IPS-11a (cell line): ENCODE measurements around the gene RNLS.

Source experiments
- H3K4me3 ChIP-seq: one replicate; pipeline ENCODE4 v1.5.1; 2013; ENCODE audit warnings: low read depth, low read length, control low read depth

RNLS gene

DNA sequence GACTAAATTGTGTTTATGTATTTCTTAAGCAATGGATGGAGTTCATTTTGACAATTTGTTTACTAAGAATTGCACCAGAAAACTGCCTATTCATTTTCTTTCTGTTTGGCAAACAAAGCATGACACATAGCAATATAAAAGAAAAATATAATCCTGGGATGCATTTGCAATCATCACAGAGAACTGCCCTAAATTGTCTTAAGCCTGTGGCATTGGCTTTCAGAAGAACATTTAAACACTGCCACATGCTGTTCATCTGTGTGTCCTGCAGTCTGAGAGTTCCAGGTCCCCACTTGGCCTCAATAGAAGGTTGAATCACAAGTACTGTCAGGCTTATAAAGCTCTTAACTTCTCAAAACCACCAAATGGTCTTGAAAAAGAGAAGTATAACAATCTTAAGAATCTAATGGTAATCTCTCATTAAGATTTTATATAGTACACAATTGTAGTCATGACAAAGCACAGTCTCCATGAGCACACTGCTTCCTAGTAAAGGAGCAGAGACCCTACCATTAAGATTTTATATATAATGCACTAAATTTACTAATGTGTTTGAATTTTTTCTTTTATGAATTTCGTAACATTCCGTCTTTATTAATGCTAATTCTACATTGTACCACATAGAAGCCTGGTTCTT lies 29.9 kb downstream of the RNLS start:
- H3K4me3 ChIP-seq, result no peak overlapping the region

DNA sequence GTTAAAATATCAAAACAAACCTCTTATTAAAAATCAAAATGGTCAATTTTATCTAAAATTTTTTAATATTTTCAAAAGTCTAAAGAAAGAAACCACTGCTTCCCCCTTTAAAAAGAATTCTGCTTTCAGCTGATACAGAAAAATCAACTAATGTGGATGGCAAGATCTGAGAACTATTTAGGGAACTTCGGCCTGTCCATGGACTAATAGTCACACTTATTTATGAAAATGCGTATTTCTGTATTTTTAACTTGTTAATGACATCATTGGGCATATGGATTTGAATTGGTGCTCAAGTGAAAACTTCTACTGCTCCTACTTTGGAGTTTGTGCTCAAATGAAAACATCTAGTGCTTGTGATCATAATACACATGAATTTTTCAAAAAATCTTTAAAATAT lies 31.9 kb downstream of the RNLS start:
- no peak overlapping the region for H3K4me3 ChIP-seq

DNA sequence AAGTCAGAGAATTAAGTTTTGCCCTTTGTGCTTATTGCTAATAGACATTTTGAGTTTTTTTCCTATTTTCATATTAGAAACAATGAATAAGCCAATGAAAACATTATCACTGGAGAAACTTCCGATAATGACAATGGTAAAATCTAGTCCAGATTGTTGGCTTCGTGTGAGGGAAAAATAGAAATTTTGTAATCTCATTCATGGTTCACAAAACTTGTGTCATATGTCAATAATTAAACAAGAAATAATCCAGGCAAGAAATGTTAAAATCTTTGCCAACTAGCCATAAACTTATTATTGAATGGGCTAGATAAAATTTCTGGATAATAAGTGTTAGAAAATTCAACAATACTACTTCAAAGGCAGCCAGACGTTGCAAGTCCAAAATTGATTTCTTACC lies 36.6 kb downstream of the RNLS start:
- H3K4me3 ChIP-seq, result no peak overlapping the region

DNA sequence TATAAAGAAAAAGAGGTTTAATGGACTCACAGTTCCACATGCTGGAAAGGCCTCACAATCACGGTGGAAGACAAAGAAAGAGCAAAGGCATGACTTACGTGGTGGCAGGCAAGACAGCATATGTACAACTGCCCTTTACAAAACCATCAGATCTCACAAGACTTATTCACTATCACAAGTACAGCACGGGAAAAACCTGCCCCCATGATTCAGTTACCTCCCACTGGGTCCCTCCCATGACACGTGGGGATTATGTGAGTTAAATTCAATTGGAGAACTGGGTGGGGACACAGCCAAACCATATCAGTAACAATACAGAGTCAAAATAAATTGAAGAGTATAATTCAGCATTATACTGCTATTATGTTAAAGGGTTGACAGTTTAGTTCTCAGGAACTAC lies 37.8 kb downstream of the RNLS start:
- no peak overlapping the region for H3K4me3 ChIP-seq

DNA sequence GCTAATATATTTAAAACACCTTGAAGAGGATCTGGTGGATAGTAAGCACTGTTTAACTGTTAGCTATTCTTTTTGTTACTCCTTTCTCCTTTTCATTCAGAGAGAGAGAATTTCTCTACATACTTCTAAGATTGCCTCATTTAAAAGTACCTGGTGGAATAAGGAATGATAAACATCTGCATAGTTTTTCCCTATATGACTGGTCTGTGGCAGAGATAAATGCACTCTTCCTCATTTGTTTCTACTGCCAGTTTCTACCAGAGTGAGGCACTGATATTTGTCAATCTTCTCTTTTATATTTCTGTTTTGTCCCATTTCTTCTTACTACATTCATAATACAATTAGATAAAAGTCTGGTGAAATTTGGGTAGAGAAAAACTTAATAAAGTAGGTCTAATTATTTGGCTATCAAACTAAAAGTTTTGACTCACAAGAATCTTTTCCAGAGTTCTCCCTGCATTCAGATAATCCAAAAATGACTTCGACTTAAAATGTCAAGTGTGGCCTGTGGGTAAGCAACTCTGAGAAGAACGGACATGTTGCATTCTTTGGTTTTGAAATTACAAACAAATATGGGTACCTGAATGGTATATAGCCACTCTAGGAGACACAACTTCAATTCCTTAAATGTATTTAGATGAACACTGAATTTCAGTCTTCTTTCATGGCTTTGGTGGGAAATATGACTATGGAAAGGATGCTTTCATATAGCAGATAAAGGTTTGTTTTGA lies 38.8 kb downstream of the RNLS start:
- no peak overlapping the region for H3K4me3 ChIP-seq

DNA sequence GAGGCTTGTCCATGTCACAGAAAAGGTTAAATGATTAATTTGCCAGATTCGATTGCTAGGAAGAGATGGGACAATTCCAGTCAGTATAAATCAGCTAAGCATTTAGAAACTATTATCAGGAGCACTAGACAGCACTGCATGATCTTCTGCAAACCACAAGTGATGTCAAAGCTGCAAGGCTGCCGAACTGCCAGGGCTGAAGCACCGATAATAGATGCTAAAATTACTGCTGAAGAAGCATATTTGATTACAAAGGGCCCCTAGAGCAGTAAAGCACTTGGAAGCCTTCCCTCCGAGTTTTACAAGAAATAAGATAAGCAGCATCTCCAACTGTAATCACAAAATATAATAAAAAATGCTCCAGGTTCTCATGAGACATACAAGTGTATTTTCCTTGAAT lies 40.6 kb downstream of the RNLS start:
- no peak overlapping the region for H3K4me3 ChIP-seq

DNA sequence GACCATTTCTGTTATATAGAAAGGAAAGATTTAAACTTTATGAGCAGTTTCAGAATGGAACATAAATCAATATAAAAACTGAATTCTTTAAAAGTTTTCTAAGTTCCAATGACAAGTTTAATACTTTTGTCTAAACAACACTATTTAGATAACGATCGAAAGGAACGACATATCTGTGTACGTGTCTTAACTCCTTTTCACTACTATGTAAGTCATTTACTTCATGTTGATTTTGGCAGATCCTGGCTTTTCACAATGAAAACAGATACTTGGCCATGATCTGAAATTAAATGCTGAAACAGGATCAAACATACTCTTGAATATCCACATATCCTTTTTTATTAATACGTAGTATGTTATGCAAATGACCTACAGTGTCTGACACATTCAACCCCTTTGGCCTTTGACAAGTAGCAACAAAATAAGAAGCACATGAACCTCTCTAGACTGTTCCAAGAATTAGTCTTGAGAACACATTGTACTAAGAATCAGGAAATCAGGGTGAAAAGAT lies 41.9 kb downstream of the RNLS start:
- no peak overlapping the region for H3K4me3 ChIP-seq

DNA sequence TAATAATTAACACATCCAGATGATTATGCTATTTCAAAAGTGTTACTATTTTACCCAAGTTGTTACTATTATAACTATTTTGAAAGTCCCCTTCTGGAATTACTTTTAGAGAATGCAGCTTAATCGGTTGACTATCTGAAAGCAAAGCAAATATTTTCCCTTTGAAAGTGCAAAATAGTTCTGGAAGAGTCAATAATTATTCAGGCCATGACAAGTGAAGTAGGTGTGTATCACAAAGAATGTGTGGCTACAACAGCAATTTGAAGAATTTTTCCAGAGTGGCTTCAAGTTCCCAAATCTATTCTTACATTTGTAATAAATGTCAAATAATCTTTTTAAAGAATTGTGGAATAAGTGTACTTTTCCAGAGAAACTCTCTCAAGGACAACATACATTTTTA lies 42.8 kb downstream of the RNLS start:
- no peak overlapping the region for H3K4me3 ChIP-seq

DNA sequence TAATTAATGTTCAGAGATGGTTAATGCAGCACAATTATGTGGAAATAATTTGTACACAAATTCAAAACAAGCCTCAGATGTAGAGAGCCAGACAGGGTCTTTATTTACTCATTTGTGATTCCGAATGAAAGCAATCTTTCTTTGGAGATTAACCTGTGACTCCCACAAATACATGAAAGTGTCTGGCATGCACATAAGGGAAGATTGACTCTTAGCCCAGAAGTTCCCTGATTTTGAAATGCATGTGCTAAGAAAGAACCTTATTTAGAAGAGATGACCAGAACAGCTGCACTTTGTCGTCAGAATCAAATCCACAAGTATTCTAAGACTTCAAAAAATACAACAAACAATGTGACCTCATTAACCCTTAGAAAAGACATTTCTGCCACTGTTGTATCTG lies 45.1 kb downstream of the RNLS start:
- H3K4me3 ChIP-seq, result no peak overlapping the region

DNA sequence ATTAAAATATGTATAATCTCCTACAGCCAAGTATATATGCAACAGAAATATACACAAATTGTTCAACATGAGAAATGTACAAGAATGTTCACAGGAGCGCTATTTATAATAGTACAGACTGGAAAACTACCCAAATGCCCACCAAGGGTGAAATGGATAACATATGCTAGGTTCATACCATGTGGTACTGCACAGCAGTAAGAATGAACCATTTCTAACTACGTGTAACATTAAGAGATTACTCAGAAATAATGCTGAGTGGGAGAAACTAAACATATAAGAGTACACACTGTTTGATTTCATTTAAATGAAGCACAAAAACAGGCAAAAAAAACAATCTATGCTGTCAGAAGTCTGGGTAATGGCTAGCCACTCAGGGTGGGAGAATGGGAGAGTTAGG lies 45.8 kb downstream of the RNLS start:
- no peak overlapping the region for H3K4me3 ChIP-seq

DNA sequence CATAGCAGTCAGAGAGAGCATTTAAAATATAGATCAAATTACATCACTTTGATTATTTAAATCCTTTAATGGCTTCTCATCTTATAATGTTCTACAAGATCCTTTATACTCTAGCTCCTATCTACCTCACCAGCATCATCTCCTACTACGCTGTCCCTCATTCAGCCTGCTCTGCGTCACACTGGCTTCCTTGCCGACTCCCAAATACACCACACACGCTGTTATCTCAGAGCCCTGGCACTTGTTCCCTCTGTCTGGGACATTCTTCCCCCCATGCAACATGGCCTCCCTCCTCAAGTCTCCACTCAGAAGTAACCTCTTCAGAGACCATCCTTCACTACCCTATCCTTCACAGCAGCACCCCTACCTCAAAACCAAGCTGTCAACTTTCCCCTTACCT lies 46.7 kb downstream of the RNLS start:
- no peak overlapping the region for H3K4me3 ChIP-seq

DNA sequence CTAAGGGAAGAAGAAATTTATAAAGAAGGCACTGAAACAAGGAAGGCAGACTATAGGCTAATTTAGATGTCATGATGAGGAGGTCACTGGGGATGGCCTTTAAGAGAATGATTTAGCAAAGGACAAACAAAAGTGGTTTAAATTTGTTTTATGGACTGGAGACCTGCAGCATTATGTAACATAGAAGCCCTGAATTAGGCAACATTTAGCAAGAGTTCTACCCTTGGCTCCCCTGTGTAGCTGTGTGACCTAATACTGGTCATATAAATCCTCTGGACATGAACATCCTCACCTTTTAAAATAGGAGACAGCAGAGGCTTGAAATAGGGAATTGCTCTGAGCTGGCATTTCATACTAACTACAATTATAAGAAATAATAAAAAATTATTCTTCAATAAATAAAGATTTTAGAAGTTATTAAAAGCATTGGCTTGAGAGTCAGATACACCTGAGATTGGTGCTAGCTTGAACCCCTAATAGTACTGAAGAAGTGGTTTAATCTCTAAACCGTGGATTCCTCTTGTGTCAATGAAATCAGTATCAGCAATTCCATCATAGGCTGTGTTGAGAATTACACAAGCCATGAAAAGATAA lies 48.9 kb downstream of the RNLS start:
- H3K4me3 ChIP-seq, result no peak overlapping the region

DNA sequence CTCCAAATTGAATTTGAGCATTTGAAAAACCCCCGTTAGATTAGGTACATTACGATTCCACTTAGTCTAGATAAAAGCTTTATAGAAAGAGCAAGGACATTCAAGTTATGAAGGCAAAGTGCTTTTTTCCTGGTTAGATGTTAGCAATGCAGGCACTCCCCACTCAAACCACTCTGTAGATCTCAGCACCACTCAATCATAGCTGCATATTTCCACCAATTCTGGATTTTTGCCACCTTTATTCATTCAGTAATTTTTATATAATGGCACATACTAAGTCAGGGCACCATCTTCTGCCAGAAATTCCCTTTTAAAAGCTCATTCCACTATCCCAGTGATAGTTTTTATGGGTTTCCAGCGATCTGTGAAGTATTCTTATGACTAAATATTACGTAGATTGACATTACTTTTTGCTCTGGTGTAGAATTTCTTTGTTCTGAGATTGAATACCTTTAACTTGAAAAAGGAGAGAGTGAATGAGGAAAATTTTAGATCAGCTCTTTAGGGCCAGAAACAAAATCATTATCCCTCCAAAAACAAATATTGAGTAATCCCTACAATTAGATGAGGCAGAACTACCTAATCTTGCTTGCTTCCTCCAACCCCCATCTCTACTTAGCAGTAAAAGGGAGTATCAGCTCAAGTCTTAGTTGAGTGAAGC lies 51.6 kb downstream of the RNLS start:
- no peak overlapping the region for H3K4me3 ChIP-seq

DNA sequence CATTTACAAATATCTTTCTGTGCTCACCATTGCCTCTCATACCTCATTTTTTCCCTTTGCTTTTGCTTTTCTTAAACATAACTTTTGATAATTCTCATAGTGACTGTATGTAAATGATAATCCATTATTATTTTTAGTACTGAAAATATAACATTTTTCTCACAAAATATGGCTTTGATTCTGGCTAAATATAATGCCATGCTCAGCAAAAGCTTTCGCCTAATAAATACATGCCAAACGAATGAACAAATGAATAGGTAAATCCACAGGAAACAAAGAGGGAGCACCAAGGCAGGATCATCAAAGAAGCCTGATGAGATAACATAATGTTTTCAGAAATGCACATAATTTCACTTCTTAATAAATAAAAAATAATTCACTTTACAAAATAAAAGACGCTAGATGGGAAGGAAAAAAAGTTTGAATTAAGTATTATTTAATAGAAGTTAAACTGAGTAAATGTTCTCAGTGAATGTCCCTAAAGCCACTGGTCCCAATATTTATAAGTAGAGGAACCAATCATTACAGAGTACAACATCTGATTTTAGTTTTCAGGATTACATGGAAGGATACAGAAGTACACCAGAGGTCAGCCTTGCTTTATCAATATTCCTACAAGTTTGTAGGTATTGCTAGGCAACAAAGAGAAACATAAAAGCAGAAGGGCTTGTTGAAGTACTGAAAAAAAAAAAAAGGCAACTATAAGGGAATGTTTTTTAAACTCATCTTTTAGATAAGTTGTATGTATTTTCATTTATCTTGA lies 52.3 kb downstream of the RNLS start:
- H3K4me3 ChIP-seq, result no peak overlapping the region

DNA sequence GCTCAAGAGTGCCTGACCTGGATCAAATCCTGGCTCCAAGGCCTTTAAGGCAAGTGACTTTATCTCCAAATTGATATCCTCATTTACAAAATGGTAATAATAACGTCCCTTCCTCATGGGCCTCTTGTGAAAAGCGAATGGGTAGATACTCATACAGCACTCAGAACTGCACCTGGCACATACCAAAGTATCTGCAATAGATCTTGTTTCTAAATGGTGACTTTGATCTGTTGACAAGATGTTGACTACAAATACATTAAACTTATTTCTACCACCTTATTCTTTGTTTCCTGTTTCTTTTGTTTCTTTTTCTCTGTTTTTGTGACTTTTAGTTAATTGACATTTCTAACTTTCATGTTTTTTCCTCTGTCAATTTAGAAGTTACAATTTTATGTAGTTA lies 53.0 kb downstream of the RNLS start:
- H3K4me3 ChIP-seq, result no peak overlapping the region

DNA sequence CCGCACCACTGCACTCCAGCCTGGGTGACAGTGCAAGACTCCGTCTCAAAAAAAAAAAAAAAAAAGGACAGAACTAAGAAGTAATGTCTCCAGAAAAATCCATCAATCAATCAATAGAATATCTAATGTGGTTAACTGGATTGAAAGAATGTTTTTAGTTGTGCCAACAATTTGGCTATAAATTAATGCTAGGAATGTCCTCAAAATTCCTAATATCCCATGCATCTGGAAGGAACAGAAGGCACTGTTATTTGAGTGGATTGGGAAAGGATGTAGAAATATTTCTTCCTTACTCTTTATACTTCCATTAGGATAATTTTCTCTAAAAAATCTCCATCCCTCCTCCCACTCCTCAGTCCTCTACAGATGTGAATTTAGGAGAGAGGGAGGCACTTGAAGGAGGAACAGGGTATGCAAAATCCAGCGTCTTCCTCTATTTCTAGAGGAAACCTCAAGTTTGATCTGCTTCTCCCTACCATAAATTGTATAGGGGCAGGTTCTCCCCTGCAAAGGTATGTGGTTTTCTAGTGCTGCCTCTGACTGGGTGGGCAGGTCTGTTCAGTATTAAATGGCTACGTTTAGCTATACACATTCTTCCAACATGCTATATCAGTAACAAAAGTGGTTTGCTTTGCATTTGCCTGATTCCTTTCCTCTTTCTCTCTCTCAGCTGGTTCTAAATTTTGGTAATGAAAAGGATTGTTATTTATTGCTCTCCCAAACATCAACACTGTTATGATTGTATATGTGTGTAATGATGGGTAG lies 54.1 kb downstream of the RNLS start:
- H3K4me3 ChIP-seq, result no peak overlapping the region

DNA sequence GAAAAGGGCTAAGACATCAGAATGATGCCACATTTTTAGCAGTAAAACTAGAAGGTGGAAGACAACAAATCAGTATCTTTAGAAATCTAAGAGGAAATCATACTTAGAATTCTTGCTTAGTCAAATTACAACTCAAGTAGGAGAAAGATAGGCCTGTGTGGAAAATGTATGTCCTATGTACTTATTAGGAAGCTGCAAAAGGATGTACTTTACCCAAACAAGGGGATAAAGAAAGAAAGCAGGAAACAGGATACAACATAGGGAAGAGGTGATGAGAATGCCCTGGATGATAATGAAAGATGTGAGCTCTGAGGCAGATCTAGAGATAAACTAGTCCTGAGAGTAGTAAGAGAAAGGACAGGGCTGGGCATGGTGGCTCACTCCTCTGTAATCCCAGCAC lies 54.9 kb downstream of the RNLS start:
- no peak overlapping the region for H3K4me3 ChIP-seq

DNA sequence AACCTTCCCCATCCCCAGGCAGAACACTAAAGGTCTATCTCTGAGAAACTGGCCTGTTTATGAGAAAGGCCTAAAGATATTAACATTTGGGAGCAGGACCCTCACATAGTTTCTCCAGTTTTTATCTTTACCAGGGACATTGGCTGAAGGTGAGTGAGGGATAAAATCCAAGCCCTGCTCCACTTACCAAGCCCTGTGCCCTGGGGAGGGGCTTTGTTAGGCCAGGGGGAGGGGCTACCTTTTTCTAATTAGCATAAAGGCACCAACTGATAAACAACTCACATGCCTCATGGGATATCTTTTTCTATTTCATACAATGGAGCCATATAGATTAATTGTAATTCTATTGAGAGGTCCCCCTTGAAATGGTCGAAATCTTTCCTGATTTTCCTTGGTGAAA lies 55.9 kb downstream of the RNLS start:
- no peak overlapping the region for H3K4me3 ChIP-seq

DNA sequence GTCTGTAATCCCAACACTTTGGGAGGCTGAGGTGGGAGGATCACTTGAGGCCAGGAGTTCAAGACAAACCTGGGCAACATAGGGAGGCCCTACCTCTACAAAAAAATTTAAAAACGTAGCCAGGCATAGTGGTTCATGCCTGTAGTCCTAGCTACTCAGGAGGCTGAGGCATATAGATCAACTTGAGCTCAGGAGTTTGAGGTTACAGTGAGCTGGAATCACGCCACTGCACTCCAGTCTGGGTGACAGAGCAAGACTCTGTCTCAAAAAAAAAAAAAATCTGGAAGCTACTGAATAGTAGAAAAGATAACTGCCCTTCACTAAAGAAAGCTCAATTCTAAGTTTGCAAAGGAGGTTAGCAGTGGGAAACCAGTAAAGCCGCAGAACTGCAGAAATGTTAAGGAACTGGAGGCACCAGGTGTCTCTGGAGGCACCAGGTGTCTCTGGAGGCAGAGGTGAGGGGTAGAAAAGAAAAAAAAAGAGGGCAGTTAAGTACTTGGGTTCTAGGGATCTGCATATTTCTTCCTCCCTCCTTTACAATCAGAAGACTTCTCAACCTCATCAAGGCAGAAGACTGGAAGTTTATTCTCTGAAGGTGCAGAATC lies 56.5 kb downstream of the RNLS start:
- no peak overlapping the region for H3K4me3 ChIP-seq
